ENCODE measurements around the gene CTAG2.
A peak's percentile ranks its signal among the peaks of the same experiment; 100 is the strongest.
"Not testable (repeated sequence)": the region's sequence is repeated elsewhere in the genome, so short reads cannot be mapped to it uniquely, and the experiment has no call there.

CTAG2 gene

DNA sequence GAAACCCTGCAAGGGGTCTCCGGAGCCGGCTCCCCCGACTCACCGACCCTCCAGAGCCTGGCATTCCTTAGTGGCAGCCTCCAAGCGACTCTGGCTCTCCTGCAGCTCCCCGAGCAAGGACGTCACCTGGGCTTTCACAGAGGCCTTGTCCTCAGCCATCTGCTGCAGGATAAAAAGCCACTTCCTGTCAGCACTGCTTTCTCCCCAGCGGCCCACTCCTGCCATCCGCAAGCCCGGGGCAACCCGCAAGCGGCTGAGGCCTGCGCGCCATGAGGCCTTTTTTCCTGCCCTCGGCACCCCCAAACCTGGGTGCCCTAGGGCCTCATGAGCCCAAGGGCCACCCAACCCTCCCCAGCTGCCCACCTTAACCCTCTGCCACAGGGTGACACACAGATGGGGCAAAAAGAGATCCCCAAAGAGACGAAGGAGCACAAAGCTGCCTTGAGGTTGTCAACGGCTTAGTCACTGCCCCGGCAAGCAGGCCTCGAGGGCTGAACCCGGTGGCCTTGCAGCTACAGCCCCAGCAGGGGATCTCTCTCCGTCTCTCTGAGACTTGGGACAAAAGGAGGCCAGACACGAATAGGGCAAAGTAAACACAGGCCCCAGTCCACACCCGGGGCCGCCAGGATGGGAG is 7.5 kb downstream of the CTAG2 start:
- DNase-seq, result not testable (repeated sequence)

DNA sequence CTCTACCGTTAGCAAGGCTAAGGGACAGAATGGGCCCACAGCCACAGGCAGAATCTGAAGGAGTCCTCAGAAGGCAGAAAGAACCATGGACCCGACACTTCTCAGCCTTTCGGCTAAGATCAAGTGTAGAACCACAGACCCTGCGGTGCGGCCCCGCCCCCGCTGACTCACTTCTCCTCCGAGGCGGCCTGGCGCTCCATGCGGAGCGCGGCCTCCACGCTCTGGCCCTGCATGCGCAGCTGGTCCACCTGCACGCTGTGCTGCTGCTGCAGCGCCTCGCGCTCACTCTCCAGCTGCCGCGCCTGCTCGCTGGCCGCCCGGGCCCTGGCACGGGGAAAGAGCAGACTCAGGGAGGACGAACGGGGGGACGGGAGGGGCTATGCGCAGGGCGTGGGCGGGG is 9.7 kb downstream of the CTAG2 start:
- DNase-seq, result not testable (repeated sequence)

DNA sequence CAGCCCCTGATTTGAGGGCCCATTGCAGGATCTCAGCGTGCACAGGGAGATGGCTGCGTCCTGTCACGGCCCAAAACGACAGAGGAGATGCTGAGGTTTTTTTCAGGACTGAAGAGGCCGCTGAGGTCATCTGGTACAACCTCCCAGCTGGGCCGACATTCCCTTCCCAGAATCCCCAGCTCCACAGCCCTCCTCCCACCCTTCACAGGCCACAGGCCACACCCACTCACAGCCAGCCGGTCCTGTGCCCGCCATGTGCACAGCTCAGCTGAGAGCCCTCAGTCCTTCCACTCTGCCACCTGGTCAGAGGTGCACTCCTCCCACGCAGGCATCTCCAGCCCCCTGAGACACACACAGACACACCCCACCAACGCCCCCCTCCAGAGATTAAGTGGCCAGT is 11.6 kb downstream of the CTAG2 start:
- DNase-seq, result not testable (repeated sequence)

GRCh38 chrX:154633661-154634060 is 19.7 kb downstream of the CTAG2 start:
- not testable (repeated sequence) for DNase-seq

DNA sequence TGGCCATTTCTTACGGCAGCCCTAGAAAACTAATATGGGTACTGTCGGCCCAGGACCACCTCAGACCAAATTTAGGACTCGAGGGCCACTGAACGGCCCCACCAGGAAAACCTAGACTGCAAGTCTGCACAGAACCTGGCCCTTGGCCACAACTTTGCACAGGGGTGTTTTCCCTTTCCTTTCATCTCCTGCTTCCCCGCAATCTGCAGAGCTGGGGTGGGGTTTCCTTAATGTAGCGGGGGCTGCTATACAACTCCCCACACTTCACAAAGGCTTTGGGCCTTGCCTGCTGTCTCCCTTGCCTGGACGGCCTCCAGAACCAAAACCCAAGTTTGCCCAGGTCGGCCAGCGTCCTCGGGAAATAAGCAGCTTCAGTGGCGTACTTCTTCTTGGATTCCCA is 22.4 kb downstream of the CTAG2 start:
- DNase-seq, result not testable (repeated sequence)

- DNase-seq, result not testable (repeated sequence)
Observed at GRCh38 chrX:154628960-154629359, 24.4 kb downstream of the CTAG2 start.

GRCh38 chrX:154620767-154621414 is 32.5 kb downstream of the CTAG2 start:
- not testable (repeated sequence) for DNase-seq

GRCh38 chrX:154619182-154619581 is 34.2 kb downstream of the CTAG2 start, which contains the start of gene CTAG1B:
Gene CTAG1B (minus strand): TSS chrX:154619282. CDS start chrX:154619218, 64 bp downstream.
- not testable (repeated sequence) for DNase-seq

DNA sequence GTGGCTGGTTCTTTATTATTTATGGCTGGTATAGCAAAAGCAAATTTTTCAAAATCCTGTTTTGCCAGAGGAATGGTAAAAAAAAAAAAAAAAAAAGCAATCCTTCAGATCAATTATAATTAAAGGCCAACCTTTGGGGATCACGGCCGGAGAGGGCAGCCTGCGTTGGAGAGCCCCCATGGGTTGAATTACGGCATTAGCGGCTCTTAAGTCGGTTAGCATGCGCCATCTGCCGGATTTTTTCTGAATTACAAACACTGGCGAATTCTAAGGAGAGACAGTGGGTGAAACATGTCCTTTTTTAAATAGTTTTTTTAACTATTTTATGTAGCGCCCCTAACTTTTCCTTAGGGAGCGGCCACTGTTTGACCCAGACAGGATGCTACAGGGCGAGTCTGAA is 39.8 kb downstream of the CTAG2 start:
- DNase-seq, result not testable (repeated sequence)

DNA sequence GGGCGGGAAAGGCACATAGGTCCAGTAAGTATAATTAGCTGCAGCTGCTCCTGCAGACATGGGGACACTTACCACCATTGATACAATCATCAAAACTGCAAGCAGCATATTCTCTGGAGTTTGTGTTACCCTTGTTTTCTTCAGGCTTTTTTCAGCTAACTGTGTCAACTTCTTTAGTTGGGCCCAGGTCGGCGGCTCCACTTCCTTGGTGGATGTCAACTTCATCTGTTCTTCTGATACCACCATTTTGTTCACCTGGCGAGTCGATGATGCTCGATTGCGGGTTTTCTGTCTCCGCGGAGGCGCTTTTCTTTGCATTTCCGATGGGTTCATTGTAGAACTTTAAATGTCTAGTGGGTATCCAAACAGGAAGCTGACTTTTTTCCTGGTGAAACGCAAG is 42.2 kb downstream of the CTAG2 start:
- DNase-seq, result not testable (repeated sequence)

DNA sequence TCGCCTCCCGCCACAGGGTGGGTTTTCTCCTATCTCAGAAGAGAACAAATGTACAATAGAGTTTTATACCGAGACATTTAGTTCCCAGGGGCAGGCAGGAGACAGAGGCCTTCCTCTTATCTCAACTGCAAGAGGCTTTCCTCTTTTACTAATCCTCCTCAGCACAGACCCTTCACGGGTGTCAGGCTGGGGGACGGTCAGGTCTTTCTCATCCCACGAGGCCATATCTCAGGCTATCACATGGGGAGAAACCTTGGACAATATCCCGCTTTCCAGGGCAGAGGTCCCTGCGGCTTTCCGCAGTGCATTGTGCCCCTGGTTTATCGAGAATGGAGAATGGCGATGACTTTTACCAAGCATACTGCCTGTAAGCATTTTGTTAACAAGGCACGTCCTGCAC is 44.6 kb downstream of the CTAG2 start:
- DNase-seq, result not testable (repeated sequence)

DNA sequence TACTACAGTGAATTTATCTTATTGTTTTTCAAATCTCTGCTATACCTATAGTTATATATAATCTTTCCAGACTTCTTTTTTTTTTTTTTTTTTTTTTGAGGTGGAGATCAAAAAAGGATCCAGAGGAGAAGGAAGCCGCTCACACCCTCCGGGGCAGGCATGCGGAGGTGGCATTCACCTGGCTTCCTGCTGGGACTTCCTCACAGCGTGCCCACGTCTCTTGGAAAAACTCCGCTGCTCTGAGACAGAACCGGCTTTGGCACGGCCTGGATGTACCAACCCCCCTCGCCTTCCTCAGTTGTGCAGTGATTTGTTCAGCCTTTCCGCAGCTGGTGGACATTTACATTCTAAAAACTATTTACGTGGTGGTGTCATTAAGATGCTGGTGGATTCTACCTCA is 45.4 kb downstream of the CTAG2 start:
- DNase-seq, result not testable (repeated sequence)

- DNase-seq, result no peak
Observed at GRCh38 chrX:154607370-154607769, 46.0 kb downstream of the CTAG2 start.

GRCh38 chrX:154605566-154605965 is 47.8 kb downstream of the CTAG2 start:
- DNase-seq, result no peak

GRCh38 chrX:154603438-154604430 is 49.6 kb downstream of the CTAG2 start:
- DNase-seq, result peak; percentile 52 to 86

- no peak for DNase-seq
Observed at GRCh38 chrX:154602766-154603437, 50.5 kb downstream of the CTAG2 start.

- no peak for DNase-seq
Observed at GRCh38 chrX:154602226-154602625, 51.2 kb downstream of the CTAG2 start.

All from SW 1271 (cell line).